Upper lobe of left lung (tissue), 6 donors: ENCODE data around the gene CAMK4. TPM values are rescaled to one million over a fixed set of nuclear protein-coding genes. Genes with fewer than 3 reads are reported as not detected.

Source experiments
- ATAC-seq, 2 donors: fragments of 200-7000 bp; cut with Tn5 transposase; one replicate each; pipeline ENCODE4 v1.9.1; 2022; ENCODE audit warnings: mild to moderate bottlenecking in 2 of 2, moderate library complexity in 2 of 2; ENCODE audit not compliant: low FRiP score in 2 of 2
- DNase-seq, 2 donors: peaks; one replicate each; pipeline ENCODE4 v3.0.0-alpha.2; 2019 to 2020
- H3K27ac ChIP-seq, 4 donors: fragments of 200-600 bp; sonication (generic); one replicate each; pipeline ENCODE4 v1.5.1; 2016 to 2019
- H3K27me3 ChIP-seq, 4 donors: fragments of 200-600 bp; sonication (generic); one replicate each; pipeline ENCODE4 v1.5.1; 2017 to 2019
- H3K36me3 ChIP-seq, 4 donors: fragments of 200-600 bp; sonication (generic); one replicate each; pipeline ENCODE4 v1.5.1; 2016 to 2019
- H3K4me1 ChIP-seq, 4 donors: fragments of 200-600 bp; sonication (generic); one replicate each; pipeline ENCODE4 v1.5.1; 2018 to 2019
- H3K4me3 ChIP-seq, 4 donors: fragments of 200-600 bp; sonication (generic); one replicate each; pipeline ENCODE4 v1.5.1; 2017 to 2019; ENCODE audit warnings: mild to moderate bottlenecking in 2 of 4, moderate library complexity in 1 of 4
- H3K9me3 ChIP-seq, 4 donors: fragments of 200-600 bp; sonication (generic); one replicate each; pipeline ENCODE4 v1.5.1; 2018 to 2019
- CTCF ChIP-seq, 6 experiments: fragments of 450-650 bp in 4 of 6; fragments of 200-600 bp in 2 of 6; sonication (generic) in 2 of 6; IDR thresholded peaks; one replicate each; pipeline ENCODE4 v1.5.1; 2016 to 2019; ENCODE audit warnings: antibody characterized with exemption in 6 of 6
- EP300 ChIP-seq, 4 donors: sonication (generic); formaldehyde crosslinking; IDR thresholded peaks; one replicate each; pipeline ENCODE4 v1.5.1; 2017; ENCODE audit warnings: antibody characterized with exemption in 4 of 4, control low read depth in 2 of 4
- POLR2A ChIP-seq, 4 donors: fragments of 450-650 bp; IDR thresholded peaks; one replicate each; pipeline ENCODE4 v1.5.1; 2016 to 2017; ENCODE audit warnings: antibody characterized with exemption in 4 of 4, mild to moderate bottlenecking in 2 of 4
- POLR2AphosphoS5 ChIP-seq, 2 donors: sonication (generic); formaldehyde crosslinking; IDR thresholded peaks; one replicate each; pipeline ENCODE4 v1.5.1; 2017; ENCODE audit warnings: antibody characterized with exemption in 2 of 2
- WGBS, 2 donors: methylation state at CpG; one replicate each; pipeline ENCODE4 v1.1.5; 2017 to 2018; 5-methylcytosine and 5-hydroxymethylcytosine counted together
- total RNA-seq, 6 donors: library from RNA; depleted of rRNA in 4 of 6; stranded (reverse); fragments of >200 nt in 4 of 6; gene quantifications; one replicate each; pipeline versions ENCODE4 v1.1.0 to v1.2.1, GENCODE V29; 2016 to 2021
- donor health status: DM: no; HTN: no; CAD: no; lungs with moderate emphysema.
- donor health status: DM: no; HTN: yes; CAD: no; lungs with severe emphysema.

Gene CAMK4
- total RNA-seq, 6 donors from 2014 or later: 1.8 to 36.7 (median 2.2) TPM

- H3K27ac ChIP-seq: no peak overlapping the region
- WGBS, 2 donors: 78 to 89% methylated on average over 1 of the region's 1 CpG
- ATAC-seq: no peak
- no peaks in the 10 kb centered on the region for H3K36me3 ChIP-seq
- H3K27me3 ChIP-seq: no peaks in the 10 kb centered on the region
- DNase-seq: no peak
- H3K4me3 ChIP-seq: no peak overlapping the region
- H3K4me1 ChIP-seq: no peaks in the 10 kb centered on the region
- H3K9me3 ChIP-seq: no peaks in the 10 kb centered on the region
- TF ChIP-seq POLR2AphosphoS5 (IDR thresholded peaks at IDR 0.05) (no peak), EP300 (IDR thresholded peaks at IDR 0.05) (no peak), POLR2A (IDR thresholded peaks at IDR 0.05) (no peak), CTCF (IDR thresholded peaks at IDR 0.05) (no peak)
Measured at GRCh38 chr5:111386832-111387162, 162.6 kb downstream of the CAMK4 start.

GRCh38 chr5:111387361-111387760, 163.2 kb downstream of the CAMK4 start:
- TF ChIP-seq CTCF (IDR thresholded peaks at IDR 0.05) (no peak), EP300 (IDR thresholded peaks at IDR 0.05) (no peak), POLR2A (IDR thresholded peaks at IDR 0.05) (no peak), POLR2AphosphoS5 (IDR thresholded peaks at IDR 0.05) (no peak)
- no peaks in the 10 kb centered on the region for H3K4me1 ChIP-seq
- WGBS, 2 donors: 0% methylated on average over 1 of the region's 1 CpG
- no peak overlapping the region for H3K4me3 ChIP-seq
- ATAC-seq (no peak), DNase-seq (no peak)
- H3K27me3 ChIP-seq: no peaks in the 10 kb centered on the region
- no peaks in the 10 kb centered on the region for H3K36me3 ChIP-seq
- no peak overlapping the region for H3K27ac ChIP-seq
- H3K9me3 ChIP-seq: no peaks in the 10 kb centered on the region

DNA sequence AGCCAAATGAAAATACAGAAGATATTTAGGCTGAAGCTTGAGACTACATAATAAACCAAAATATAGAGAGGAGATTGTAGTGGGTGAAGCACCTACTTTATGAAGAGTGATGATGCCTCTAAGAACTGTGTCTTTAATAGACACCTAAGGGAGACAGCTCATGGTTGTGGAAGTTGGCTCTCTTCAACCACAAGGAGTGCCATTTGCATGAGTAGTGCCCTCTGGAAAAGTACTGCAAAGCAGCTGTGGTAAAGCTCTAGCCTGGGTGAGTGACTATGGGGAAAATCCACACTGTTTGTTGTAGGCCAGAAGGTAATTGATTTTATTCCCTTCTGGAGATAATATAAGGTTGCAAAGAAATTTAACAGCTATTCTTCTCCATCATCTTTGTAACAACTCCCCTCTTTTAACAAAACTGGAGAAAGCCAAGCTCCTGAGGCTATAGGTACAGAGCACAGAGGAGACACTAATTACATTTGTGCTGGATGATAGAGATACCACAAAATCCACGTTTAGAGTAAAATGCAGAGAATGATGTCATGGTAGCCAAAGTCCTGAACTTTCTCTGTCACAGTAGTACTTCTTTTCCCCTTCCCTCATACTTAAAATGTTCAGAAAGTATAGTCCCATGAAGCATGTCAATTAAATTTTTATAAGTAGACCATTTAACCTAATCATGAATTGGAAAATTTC, 165.4 kb downstream of the CAMK4 start:
- ATAC-seq (no peak), DNase-seq (no peak)
- Histone ChIP-seq H3K27ac (no peak overlapping the region), H3K4me1 (no peaks in the 10 kb centered on the region), H3K9me3 (no peaks in the 10 kb centered on the region), H3K36me3 (no peaks in the 10 kb centered on the region), H3K4me3 (no peak overlapping the region), H3K27me3 (no peaks in the 10 kb centered on the region)
- TF ChIP-seq POLR2A (IDR thresholded peaks at IDR 0.05) (no peak), CTCF (IDR thresholded peaks at IDR 0.05) (no peak), EP300 (IDR thresholded peaks at IDR 0.05) (no peak), POLR2AphosphoS5 (IDR thresholded peaks at IDR 0.05) (no peak)
- 45 to 74% methylated on average over 1 of the region's 1 CpG for WGBS, 2 donors

GRCh38 chr5:111392181-111392580, 168.0 kb downstream of the CAMK4 start:
- H3K36me3 ChIP-seq: no peaks in the 10 kb centered on the region
- H3K27ac ChIP-seq: no peak overlapping the region
- H3K9me3 ChIP-seq: no peaks in the 10 kb centered on the region
- no peaks in the 10 kb centered on the region for H3K27me3 ChIP-seq
- ATAC-seq (no peak), DNase-seq (no peak)
- WGBS, 2 donors: 80 to 85% methylated on average over 2 of the region's 2 CpGs
- TF ChIP-seq CTCF (IDR thresholded peaks at IDR 0.05): no peak
- TF ChIP-seq POLR2A (IDR thresholded peaks at IDR 0.05): no peak
- no peak for TF ChIP-seq EP300 (IDR thresholded peaks at IDR 0.05)
- TF ChIP-seq POLR2AphosphoS5 (IDR thresholded peaks at IDR 0.05): no peak
- H3K4me3 ChIP-seq: no peak overlapping the region
- H3K4me1 ChIP-seq: no peaks in the 10 kb centered on the region

GRCh38 chr5:111394586-111394985, 170.4 kb downstream of the CAMK4 start:
- no peak for TF ChIP-seq CTCF (IDR thresholded peaks at IDR 0.05)
- no peak for TF ChIP-seq EP300 (IDR thresholded peaks at IDR 0.05)
- TF ChIP-seq POLR2A (IDR thresholded peaks at IDR 0.05): no peak
- no peak for TF ChIP-seq POLR2AphosphoS5 (IDR thresholded peaks at IDR 0.05)
- Histone ChIP-seq H3K36me3 (no peaks in the 10 kb centered on the region), H3K27ac (no peak overlapping the region), H3K9me3 (no peaks in the 10 kb centered on the region), H3K27me3 (no peaks in the 10 kb centered on the region), H3K4me1 (no peaks in the 10 kb centered on the region), H3K4me3 (no peak overlapping the region)
- DNase-seq (no peak), ATAC-seq (no peak)
- WGBS, 2 donors: 82 to 85% methylated on average over 3 of the region's 3 CpGs
